GM12873 (cell line): Measurements from ENCODE around the gene BAZ1B.

Source experiments
- TF ChIP-seq, protein P1 (sequence below): IDR thresholded peaks from 2 replicates; pipeline ENCODE4 v1.5.1; 2012; ENCODE audit warnings: low read depth, mild to moderate bottlenecking, moderate library complexity, low read length, control low read depth; ENCODE audit not compliant: insufficient read depth; ENCODE audit errors: missing control alignments

BAZ1B gene

DNA sequence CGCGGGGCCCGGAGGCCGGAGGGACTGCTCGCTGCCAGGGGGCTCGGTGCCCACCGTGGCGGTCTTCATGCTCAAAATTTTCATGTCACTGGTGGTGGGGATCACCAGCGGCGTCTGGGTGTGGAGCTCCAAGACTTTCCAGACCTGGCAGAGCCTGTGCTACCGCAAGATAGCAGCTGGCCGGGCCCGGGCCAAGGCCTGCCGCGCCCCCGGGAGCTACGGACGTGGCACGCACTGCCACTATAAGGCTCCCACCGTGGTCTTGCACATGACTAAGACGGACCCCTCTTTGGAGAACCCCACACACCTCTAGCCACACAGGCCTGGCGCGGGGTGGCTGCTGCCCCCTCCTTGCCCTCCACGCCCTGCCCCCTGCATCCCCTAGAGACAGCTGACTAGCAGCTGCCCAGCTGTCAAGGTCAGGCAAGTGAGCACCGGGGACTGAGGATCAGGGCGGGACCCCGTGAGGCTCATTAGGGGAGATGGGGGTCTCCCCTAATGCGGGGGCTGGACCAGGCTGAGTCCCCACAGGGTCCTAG is 86.6 kb downstream of the BAZ1B start:
- TF ChIP-seq, protein P1, sequence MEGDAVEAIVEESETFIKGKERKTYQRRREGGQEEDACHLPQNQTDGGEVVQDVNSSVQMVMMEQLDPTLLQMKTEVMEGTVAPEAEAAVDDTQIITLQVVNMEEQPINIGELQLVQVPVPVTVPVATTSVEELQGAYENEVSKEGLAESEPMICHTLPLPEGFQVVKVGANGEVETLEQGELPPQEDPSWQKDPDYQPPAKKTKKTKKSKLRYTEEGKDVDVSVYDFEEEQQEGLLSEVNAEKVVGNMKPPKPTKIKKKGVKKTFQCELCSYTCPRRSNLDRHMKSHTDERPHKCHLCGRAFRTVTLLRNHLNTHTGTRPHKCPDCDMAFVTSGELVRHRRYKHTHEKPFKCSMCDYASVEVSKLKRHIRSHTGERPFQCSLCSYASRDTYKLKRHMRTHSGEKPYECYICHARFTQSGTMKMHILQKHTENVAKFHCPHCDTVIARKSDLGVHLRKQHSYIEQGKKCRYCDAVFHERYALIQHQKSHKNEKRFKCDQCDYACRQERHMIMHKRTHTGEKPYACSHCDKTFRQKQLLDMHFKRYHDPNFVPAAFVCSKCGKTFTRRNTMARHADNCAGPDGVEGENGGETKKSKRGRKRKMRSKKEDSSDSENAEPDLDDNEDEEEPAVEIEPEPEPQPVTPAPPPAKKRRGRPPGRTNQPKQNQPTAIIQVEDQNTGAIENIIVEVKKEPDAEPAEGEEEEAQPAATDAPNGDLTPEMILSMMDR, result no peak

DNA sequence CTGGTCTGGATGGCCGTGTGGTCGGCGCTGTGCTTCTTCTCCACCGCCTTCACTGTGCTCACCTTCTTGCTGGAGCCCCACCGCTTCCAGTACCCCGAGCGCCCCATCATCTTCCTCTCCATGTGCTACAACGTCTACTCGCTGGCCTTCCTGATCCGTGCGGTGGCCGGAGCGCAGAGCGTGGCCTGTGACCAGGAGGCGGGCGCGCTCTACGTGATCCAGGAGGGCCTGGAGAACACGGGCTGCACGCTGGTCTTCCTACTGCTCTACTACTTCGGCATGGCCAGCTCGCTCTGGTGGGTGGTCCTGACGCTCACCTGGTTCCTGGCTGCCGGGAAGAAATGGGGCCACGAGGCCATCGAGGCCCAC is 87.4 kb downstream of the BAZ1B start:
- TF ChIP-seq, protein P1, result no peak

DNA sequence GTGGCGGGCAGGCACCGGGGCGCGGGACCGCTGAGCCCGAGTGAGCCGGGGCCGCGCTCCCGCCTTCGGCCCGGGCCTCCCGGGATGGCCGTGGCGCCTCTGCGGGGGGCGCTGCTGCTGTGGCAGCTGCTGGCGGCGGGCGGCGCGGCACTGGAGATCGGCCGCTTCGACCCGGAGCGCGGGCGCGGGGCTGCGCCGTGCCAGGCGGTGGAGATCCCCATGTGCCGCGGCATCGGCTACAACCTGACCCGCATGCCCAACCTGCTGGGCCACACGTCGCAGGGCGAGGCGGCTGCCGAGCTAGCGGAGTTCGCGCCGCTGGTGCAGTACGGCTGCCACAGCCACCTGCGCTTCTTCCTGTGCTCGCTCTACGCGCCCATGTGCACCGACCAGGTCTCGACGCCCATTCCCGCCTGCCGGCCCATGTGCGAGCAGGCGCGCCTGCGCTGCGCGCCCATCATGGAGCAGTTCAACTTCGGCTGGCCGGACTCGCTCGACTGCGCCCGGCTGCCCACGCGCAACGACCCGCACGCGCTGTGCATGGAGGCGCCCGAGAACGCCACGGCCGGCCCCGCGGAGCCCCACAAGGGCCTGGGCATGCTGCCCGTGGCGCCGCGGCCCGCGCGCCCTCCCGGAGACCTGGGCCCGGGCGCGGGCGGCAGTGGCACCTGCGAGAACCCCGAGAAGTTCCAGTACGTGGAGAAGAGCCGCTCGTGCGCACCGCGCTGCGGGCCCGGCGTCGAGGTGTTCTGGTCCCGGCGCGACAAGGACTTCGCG is 88.0 kb downstream of the BAZ1B start:
- TF ChIP-seq, protein P1, result no peak

DNA sequence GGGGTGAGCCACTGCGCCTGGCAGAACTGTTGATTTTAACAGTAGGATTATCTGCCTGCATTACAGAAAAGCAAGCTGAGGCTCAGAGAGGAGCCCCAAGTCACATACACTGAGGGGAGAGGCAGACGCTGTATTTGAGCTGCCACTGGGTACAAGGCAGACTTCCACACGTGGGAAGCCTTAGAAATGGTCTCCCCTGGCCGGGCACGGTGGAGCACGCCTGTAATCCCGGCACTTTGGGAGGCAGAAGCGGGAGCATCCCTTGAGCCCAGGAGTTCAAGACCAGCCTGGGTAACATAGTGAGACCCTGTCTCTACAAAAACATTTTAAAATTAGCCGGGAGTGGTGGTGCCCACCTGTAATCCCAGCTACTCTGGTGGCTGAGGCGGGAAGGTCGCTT is 89.4 kb downstream of the BAZ1B start:
- TF ChIP-seq, protein P1, result no peak

DNA sequence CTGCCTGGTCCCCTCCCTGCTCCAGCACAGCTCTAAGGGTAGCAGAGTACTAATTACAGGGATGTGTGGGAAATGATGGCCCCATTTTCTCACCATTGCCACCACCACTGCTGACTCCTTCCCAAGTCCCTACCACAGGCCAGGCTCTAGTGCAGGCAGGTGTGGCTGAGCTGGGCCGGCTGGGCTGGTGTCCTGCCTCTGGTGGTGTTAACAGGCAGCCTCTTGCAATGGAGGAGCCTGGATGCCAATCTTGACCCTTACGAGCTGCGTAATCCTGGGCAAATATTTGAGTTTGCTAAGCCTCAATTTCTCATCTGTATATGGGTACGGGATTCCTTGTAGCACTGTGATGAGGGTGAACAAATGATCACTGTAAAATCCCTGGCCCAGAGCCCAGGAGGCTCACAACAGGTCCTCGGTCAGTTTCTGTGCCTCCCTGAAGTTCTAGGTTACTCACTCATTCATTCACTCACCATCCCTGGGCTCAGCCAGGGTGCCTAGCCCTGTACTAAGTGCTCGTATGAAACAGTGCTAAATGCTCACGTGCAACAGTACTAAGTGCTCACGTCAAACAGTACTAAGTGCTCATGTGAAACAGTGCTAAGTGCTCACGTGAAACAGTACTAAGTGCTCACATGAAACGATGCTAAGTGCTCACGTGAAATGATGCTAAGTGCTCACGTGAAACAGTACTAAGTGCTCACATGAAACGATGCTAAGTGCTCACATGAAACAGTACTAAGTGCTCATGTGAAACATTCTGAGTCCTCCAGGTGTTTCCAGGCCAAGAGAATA is 90.9 kb downstream of the BAZ1B start:
- TF ChIP-seq, protein P1, result no peak

DNA sequence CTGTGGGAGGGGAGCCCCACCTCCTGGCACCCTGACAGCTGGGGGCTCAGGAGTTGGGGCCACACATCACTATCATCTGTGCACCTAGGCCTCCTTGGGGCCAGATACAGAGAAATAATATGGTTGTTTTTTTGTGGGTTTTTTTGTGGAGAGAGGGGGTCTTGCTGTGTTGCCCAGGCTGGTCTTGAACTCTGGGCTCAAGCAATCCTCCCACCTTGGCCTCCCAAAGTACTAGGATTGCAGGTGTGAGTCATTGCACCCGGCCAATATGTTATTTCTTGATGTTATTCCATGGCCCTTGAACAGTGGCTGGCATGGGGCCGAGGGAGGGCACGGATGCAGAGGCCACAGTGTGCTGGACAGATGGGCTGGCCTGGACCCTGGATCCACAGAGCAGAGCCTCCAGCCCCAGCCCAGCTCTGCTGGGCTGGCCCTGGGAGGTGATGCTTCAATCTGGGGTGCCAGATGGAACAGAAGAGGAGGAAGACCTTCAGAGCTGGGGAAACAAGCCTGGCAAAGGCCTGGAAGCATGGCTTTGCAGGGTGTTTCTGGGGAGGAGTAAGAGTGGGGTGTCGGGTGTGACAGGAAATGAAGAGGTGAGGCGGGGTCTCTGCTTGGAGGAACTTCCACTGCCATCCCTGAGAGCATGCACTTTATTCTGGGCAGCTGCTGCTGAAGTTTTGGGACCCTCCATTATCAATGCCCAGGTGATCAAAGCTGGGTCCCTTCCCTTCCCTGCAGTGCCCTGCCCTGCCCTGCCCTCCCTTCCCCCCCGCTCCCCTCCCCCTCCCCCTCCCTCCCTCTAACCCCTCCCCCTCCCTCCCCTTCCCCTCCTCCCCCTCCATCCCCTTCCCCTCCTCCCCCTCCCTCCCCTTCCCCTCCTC is 92.2 kb downstream of the BAZ1B start:
- TF ChIP-seq, protein P1, result no peak
